Kidney tubule cell (primary cell): ENCODE results near the gene ZSCAN5B.

Source experiments
- DNase-seq: peaks from one replicate; pipeline ENCODE4 v3.0.0-alpha.2; 2018; ENCODE audit warnings: low spot score

ZSCAN5B gene

DNA sequence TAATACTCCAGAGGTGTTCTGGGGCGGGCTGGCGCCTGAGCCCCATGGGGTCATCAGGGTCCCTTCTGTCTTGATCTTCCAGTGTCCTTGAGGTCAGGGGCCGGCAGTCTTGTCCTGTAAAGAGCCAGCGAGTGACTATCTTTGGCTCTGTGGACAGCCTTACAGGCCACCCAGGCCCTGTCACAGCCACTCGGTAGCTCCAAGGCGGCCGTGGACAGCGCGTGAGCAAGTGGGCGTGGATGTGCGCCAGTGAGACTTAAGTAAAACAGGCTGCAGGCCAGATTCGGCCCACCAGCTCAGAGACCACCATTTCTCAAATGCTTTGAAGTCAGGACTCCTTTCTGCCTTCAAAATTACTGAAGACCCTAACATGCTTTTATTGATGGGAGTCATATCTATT lies 52.8 kb downstream of the ZSCAN5B start:
- DNase-seq = no peak

DNA sequence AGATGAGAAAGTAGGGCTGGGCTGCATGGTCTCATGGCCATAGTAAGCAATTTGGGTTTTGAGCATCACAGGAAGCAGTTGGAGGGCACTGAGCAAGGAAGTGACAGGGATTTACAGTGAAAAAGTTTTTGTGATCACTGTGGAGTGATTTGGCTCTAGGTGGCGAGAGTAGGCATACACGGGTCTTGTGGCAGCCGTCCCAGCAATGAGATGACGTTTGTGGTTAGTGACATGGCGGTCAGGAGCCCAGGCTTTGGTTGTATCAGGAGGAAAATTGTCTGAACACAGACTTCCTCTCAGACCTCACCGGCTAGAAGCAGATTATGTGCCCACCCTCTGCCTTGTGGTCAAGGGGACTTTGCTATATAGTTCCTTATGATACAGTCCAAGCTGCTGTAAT lies 53.2 kb downstream of the ZSCAN5B start:
- no peak for DNase-seq

DNA sequence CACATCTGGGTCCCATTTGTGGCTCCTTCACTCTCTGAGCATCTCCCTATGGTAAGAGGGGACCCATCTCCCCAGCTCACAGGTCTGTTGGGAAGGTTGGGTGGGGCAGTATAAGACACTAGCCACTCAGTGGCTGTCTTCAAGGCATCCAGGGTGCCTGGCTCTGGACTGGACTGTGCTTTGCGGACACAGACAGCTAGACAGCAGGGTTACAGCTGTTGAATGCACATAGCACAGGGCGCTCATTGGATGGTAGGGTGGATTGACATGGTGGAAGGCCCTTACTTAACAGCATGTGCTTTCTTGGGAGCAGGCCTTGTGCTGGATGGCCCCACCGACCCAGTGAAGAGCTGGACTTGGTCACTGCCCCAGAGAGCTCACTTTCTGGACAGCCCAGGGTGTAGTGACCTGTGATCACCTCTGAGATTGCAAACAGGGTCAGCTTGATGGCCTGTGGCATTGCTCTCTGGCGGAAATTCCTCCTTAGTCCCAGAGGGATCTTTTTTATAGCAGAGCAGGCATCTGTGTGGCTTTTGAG lies 54.6 kb downstream of the ZSCAN5B start:
- no peak for DNase-seq

DNA sequence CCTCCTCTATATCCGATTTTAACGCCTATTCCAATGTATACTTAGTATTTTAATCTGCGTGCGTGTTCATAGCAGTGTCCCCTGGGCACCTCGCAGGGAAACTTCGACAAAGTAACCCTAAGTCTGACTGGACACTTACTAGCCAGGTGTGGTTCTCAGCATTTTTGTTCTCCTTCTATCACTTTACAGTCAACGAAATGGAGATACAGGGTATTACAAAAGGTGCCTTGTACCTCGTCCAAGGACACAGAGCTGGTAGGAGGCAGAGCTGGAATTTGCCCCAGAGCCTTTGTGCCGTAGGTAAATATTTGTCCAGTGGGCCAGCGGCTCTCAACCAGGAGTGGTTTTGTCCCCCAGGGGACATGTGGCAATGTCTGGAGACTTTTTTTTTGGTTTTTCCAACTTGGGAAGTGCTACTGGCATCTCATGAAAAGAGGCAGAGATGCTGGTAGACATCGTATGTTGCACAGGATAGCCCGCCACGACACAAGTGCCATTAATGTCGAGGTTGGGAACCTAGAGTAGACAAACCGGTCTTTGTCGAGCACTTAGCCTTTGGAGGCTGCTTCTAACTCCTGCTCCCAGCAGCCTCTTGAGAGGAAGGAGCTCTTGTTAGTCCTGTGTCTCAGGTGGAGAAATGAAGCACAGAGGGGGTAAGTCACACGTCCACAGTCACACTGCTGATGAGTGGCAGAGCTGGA lies 55.3 kb downstream of the ZSCAN5B start:
- DNase-seq = peak; percentile 13

DNA sequence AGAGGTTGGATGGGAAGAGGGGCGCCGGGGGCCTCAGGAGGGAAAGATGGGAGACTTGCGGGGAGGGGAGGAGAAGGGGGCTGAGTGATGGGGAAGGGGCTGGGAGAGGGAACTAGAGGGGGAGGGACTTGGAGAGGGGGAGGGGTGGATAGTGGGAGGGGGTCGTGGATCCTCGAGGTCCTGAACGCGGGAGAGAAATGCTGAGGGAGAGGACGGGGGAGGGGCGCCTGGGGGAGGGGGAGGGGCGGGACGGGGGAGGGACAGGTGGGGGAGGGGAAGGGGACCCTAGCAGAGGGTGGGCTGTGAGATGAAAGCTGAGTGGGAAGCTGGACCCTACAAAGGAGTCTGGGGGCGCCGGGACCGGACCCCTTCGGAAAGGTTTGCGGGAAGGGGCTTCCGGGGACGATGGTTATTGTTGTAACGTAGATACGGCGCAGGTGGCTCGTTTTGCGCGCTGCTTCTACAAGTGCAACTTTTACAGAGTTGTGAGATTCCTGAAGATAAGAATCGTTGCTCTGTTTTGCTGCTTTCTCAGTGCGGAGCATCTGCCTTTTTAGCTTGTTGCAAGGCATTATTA lies 56.1 kb downstream of the ZSCAN5B start:
- no peak for DNase-seq

DNA sequence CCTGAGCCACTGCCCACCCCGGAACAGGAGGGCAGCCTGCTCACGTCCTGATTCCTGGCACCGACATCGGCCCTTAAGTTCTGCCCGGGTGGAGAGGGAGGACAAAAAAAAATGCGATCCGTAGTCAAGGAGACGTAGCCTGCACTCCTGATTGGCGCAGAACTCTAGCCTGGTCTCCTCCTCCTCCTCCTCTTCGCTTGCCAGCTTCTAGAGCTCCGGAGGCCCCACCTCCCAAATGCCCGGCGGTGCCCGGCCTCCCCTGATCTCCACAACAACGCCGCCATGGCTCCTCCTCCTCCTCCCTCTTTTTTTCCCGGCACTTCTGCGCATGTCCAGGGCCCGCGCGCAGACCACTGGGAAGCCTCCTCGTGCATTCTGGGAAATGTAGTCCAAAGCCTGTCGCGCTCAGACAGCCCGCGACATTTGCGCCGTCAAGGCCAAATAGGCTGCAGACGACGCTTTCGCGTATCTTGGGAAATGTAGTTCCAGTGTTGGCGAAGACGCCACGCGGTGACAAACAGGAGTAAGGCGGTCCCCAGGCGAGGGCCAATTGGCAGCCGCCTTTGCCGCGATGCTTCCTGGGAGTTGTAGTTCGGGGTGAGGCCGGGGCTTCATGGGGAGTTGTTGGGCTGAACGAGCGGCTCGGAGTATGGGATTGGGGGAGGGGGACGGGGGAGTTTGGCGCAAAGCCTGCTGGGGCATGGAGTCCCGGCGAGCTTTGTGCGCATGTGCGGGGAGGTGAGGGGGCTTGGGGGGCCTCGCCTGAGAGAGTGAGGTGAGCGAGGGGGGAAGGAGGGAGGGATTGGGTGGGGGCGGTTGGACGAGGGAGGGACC lies 56.8 kb downstream of the ZSCAN5B start, which contains the start of gene ZNF444:
Gene ZNF444, plus strand, starts transcription at position 705 of the 834 bp plus-strand sequence. CDS start 5,625 bp downstream, outside the sequence.
- DNase-seq = peak; percentile 99

DNA sequence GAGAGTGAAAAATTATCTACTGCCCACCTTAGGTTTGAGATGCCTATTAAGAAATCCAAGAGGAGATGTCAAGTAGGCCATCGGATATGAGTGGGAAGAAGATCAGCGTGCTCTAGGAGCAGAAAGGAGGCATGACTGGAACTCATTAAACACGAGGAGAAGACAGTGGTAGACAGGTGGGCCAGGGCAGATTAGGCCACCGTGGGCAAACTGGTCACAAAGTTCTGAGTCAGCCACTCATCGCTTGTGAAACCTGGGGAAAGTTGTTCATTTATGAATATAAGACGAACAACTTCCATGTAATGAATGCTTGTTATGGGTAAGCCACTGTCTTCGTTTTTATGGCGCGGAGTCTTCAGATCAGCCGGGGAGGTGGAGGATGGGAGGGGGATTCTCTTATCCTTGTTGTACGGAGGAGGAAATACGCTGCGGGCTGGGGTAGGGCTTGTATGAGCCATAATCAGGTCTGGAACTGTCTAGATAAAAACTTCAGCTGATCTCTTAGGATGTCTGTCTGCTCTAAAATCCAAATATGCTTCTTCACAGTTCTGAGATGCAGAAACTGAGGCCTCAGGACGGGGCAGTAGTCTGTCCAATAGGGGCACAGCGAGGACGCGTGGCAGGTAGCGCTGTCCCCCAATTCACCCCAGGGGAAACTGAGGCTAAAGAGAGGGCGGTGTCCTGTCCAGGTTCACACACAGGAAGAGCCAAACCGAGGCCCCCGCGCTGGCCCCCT lies 57.6 kb downstream of the ZSCAN5B start:
- DNase-seq = peak; percentile 41
